Fibroblast of lung (primary cell): Measurements from ENCODE around the gene C5orf15. TPM values are rescaled to one million over a fixed set of nuclear protein-coding genes. Genes with fewer than 3 reads are reported as not detected.

ENCODE experiments used
- DNase-seq, 2 donors: peaks; one replicate each; pipeline versions ENCODE4 v3.0.0 to v3.0.0-alpha.2; 2010; ENCODE audit warnings: low read depth in 2 of 2
- H2AFZ ChIP-seq: 2 replicates; pipeline ENCODE4 v1.5.1; 2012; ENCODE audit warnings: low read length, control low read depth, inconsistent platforms
- H3K27ac ChIP-seq: 2 replicates; pipeline ENCODE4 v1.5.1; 2011; ENCODE audit warnings: low read length, control low read depth; ENCODE audit not compliant: insufficient read depth
- H3K27me3 ChIP-seq: 2 replicates; pipeline ENCODE4 v1.5.1; 2011; ENCODE audit warnings: mild to moderate bottlenecking, low read length; ENCODE audit not compliant: control insufficient read depth, insufficient read depth
- H3K36me3 ChIP-seq: 2 replicates; pipeline ENCODE4 v1.5.1; 2011; ENCODE audit warnings: low read length; ENCODE audit not compliant: control insufficient read depth, insufficient read depth
- H3K4me1 ChIP-seq: 2 replicates; pipeline ENCODE4 v1.5.1; 2011; ENCODE audit warnings: low read length; ENCODE audit not compliant: control insufficient read depth, insufficient read depth; ENCODE audit errors: extremely low read depth
- H3K4me2 ChIP-seq: 2 replicates; pipeline ENCODE4 v1.5.1; 2011; ENCODE audit warnings: low read length, control low read depth; ENCODE audit not compliant: insufficient read depth; ENCODE audit errors: extremely low read depth
- H3K4me3 ChIP-seq, 4 experiments: fragments of 200-600 bp in 1 of 4; sonication (generic) in 1 of 4; replicated peaks in 1 of 4; 2 replicates each; pipeline ENCODE4 v1.5.1; 2011 to 2016; ENCODE audit warnings: low read length in 4 of 4, low read depth in 3 of 4, mild to moderate bottlenecking in 3 of 4, control low read depth in 2 of 4, inconsistent platforms in 1 of 4, mixed read lengths in 1 of 4; ENCODE audit not compliant: insufficient read depth in 1 of 4; ENCODE audit errors: control extremely low read depth in 1 of 4
- H3K79me2 ChIP-seq: 2 replicates; pipeline ENCODE4 v1.5.1; 2012; ENCODE audit warnings: mild to moderate bottlenecking, low read length, inconsistent platforms; ENCODE audit not compliant: control insufficient read depth, insufficient read depth
- H3K9ac ChIP-seq: 2 replicates; pipeline ENCODE4 v1.5.1; 2011; ENCODE audit warnings: mild to moderate bottlenecking, low read length, control low read depth; ENCODE audit not compliant: insufficient read depth
- H3K9me3 ChIP-seq: 2 replicates; pipeline ENCODE4 v1.5.1; 2012; ENCODE audit warnings: low read depth, low read length; ENCODE audit not compliant: control insufficient read depth, insufficient read depth
- H4K20me1 ChIP-seq: 2 replicates; pipeline ENCODE4 v1.5.1; 2011; ENCODE audit warnings: low read length; ENCODE audit not compliant: control insufficient read depth, insufficient read depth; ENCODE audit errors: extremely low read depth
- EZH2 ChIP-seq: IDR thresholded peaks from 2 replicates; pipeline ENCODE4 v1.5.1; 2012; ENCODE audit warnings: low read length, control low read depth, mild to moderate bottlenecking; ENCODE audit errors: missing control alignments
- polyA minus RNA-seq: library from RNA; depleted of rRNA, polyadenylated mRNA; stranded (reverse); fragments of >200 nt; gene quantifications from 2 replicates; pipeline ENCODE4 v1.2.3, GENCODE V29; 2011; ENCODE audit warnings: low replicate concordance
- polyA plus RNA-seq, 2 donors: library from polyadenylated mRNA; depleted of rRNA in 1 of 2; stranded (reverse) in 1 of 2; unstranded in 1 of 2; fragments of >200 nt; gene quantifications; 2 replicates each; pipeline ENCODE4 v1.2.1, GENCODE V29; 2011 to 2012; ENCODE audit warnings: missing spikeins in 1 of 2
- total RNA-seq: library from RNA; depleted of rRNA; stranded (reverse); fragments of >200 nt; gene quantifications from 2 replicates; pipeline ENCODE4 v1.2.1, GENCODE V29; 2014
- TF ChIP-seq, protein P1 (sequence below), 2 donors: IDR thresholded peaks in 1 of 2; conservative IDR thresholded peaks in 1 of 2; 1 replicate in 1 of 2; 2 replicates in 1 of 2; pipeline ENCODE4 v1.5.1; 2011 to 2012; ENCODE audit warnings: low read length in 2 of 2, control low read depth in 1 of 2, inconsistent platforms in 1 of 2, low read depth in 1 of 2, mild to moderate bottlenecking in 1 of 2

Gene C5orf15
- total RNA-seq (31.8 and 43.1 TPM in 2 replicates), polyA plus RNA-seq (87.2 and 111 TPM in 2 replicates), polyA minus RNA-seq (7.4 and 25.0 TPM in 2 replicates)
- 52.1 and 65.5 TPM in 2 replicates for polyA plus RNA-seq (2012)

DNA sequence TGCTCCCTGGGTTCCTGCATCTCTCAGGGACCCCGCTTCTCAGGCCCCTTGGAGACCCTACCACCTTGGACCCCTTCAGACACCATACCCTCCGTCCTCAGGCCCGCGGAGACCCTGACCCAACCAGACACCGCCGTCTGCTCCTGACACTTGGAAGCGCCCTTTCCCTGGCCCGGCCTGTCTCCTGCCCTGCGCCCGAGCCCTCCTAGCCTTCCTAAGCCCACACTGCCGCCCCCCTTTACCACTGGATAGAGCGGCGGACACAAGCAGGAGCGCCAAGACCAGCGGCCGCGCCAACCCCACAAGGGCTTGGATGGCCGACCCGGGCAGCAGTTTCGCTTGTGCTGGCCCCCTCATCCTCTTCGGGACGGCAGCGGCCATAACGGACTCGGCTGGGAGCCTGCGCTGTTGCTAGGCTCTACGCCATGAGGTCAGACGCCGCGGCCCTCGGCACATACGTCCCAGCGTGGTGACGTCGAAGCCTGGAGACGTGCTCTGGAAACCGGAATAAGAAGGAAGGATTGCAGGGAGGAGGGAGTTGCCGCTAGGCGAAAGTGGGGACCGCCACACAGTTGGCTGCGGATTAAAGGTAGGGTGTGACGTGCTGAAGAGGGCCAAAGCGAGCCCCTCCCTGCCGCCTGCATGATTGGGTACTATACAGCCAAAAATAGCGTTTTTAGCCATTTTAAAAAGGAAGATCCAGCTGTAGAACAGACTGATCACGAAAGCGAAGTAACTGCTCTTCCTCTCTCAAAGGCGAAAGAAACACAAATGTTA is at the start of gene C5orf15:
Gene C5orf15, minus strand, starts transcription at position 422 of the 777 bp plus-strand sequence. Its CDS starts 41 bp downstream, at position 381.
- Histone ChIP-seq H3K4me1 (no peaks in the 10 kb centered on the region), H3K9me3 (no peaks in the 10 kb centered on the region), H3K9ac (peak within 1 kb of the TSS; percentile 87), H3K36me3 (no peaks in the 10 kb centered on the region), H3K79me2 (peaks cover 32% of the 10 kb centered on the region), H4K20me1 (no peaks in the 10 kb centered on the region), H3K4me2 (peak within 1 kb of the TSS; percentile 67), H3K27ac (peak within 1 kb of the TSS; percentile 92), H3K27me3 (no peaks in the 10 kb centered on the region), H3K4me3 (peak within 1 kb of the TSS; percentile 68 to 97 (median 78)), H2AFZ (peak within 1 kb of the TSS; percentile 22)
- DNase-seq = peak; percentile 97 to 99
- TF ChIP-seq, protein P1, sequence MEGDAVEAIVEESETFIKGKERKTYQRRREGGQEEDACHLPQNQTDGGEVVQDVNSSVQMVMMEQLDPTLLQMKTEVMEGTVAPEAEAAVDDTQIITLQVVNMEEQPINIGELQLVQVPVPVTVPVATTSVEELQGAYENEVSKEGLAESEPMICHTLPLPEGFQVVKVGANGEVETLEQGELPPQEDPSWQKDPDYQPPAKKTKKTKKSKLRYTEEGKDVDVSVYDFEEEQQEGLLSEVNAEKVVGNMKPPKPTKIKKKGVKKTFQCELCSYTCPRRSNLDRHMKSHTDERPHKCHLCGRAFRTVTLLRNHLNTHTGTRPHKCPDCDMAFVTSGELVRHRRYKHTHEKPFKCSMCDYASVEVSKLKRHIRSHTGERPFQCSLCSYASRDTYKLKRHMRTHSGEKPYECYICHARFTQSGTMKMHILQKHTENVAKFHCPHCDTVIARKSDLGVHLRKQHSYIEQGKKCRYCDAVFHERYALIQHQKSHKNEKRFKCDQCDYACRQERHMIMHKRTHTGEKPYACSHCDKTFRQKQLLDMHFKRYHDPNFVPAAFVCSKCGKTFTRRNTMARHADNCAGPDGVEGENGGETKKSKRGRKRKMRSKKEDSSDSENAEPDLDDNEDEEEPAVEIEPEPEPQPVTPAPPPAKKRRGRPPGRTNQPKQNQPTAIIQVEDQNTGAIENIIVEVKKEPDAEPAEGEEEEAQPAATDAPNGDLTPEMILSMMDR (conservative IDR thresholded peaks at IDR 0.05 in 1 of 2, IDR thresholded peaks at IDR 0.05 in 1 of 2; ENCODE audit: low read depth in 1 of 2, low read length in 2 of 2) = peak in 1 of 2 donors; percentile 25
- TF ChIP-seq EZH2 = no peak

GRCh38 chr5:134008266-134008749 is 39.9 kb upstream of the C5orf15 start:
- no peak overlapping the region for H3K4me3 ChIP-seq
- H3K9ac ChIP-seq = no peak overlapping the region
- peaks cover 8% of the 10 kb centered on the region for H3K4me1 ChIP-seq
- H4K20me1 ChIP-seq = no peaks in the 10 kb centered on the region
- TF ChIP-seq, protein P1 (conservative IDR thresholded peaks at IDR 0.05 in 1 of 2, IDR thresholded peaks at IDR 0.05 in 1 of 2; ENCODE audit: low read depth in 1 of 2, low read length in 2 of 2) = no peak
- no peak for TF ChIP-seq EZH2
- peaks cover 12% of the 10 kb centered on the region for H3K79me2 ChIP-seq
- H3K27me3 ChIP-seq = no peaks in the 10 kb centered on the region
- H3K4me2 ChIP-seq = no peak overlapping the region
- DNase-seq = no peak
- H3K27ac ChIP-seq = no peak overlapping the region
- no peak overlapping the region for H2AFZ ChIP-seq
- no peaks in the 10 kb centered on the region for H3K36me3 ChIP-seq
- no peaks in the 10 kb centered on the region for H3K9me3 ChIP-seq

DNA sequence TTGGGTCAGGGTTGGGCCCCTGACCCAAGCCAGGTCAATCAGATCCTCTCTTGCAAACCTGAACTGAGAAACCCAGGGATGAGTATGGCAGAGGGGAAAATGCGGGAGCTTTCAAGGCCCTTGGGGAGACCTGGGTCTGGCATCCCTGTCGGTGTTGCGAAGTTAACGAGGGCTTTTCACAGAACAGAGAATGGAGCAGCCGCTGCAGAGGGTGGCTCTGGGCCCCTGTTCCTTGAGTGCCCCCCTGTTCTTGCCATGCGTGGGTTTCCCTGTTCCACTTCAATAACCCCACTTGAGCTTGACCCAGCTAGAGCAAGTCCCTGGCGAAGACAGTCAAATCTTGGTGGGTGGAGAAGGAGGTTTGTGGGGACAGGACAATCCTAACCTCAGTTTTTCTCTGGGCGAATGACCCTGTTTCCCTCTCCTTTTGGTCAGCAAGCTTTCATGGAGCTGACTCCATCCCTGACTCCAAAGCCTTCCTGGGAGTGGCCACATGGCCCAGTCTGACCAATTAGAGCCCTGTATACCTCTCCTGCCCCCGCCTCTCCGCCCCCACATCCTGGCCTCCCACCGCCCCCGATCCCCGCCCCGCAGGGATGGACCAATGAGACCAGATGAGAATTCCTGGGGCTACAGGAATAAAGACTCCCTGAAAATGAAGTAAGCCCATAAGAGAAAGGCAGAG is 39.3 kb upstream of the C5orf15 start:
- Histone ChIP-seq H3K27me3 (no peaks in the 10 kb centered on the region), H3K79me2 (peaks cover 17% of the 10 kb centered on the region), H3K36me3 (no peaks in the 10 kb centered on the region), H3K27ac (no peak overlapping the region), H3K9me3 (no peaks in the 10 kb centered on the region), H4K20me1 (no peaks in the 10 kb centered on the region), H2AFZ (no peak overlapping the region), H3K4me1 (peaks cover 14% of the 10 kb centered on the region), H3K4me3 (no peak overlapping the region), H3K4me2 (no peak overlapping the region), H3K9ac (no peak overlapping the region)
- DNase-seq = peak in 1 of 2 donors; percentile 34
- TF ChIP-seq EZH2 = no peak
